HG03378 (cell line): Measurements from ENCODE around the gene SOX30.

ENCODE experiments used
- ATAC-seq: cut with Tn5 transposase; IDR thresholded peaks from one replicate; pipeline ENCODE4 v1.9.1; 2021; ENCODE audit warnings: mild to moderate bottlenecking, moderate library complexity; ENCODE audit not compliant: unreplicated experiment

The SOX30 gene

DNA sequence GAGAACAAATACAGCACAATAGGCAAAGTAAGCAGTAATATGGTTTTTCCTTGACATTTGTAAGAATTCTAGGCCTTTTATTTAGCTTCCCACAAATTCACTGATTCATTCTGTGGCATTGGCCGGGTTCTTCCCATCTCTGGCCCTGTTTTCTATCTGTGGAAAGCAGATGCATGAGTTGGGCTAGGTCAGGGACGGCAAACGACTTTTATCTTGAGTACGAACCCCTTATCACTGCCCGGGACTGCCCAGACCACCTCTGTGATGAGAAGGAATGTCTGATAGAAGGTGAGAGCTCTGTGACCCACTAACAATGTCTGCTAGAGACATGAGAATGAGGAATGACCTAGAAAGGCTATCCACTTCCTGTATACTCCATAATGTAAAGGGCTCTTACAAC, 41.2 kb downstream of the SOX30 start:
- ATAC-seq, result no peak

- no peak for ATAC-seq
Observed at GRCh38 chr5:157608972-157609565, 43.2 kb downstream of the SOX30 start.

- ATAC-seq, result peak; percentile 53
Observed at GRCh38 chr5:157607371-157608161, 44.7 kb downstream of the SOX30 start.

- no peak for ATAC-seq
Observed at GRCh38 chr5:157606046-157606445, 46.2 kb downstream of the SOX30 start.

GRCh38 chr5:157603333-157604190, 48.7 kb downstream of the SOX30 start:
- peak; percentile 39 for ATAC-seq

GRCh38 chr5:157602505-157602904, 49.7 kb downstream of the SOX30 start:
- peak; percentile 58 for ATAC-seq

- no peak for ATAC-seq
Observed at GRCh38 chr5:157600252-157600651, 52.0 kb downstream of the SOX30 start.

DNA sequence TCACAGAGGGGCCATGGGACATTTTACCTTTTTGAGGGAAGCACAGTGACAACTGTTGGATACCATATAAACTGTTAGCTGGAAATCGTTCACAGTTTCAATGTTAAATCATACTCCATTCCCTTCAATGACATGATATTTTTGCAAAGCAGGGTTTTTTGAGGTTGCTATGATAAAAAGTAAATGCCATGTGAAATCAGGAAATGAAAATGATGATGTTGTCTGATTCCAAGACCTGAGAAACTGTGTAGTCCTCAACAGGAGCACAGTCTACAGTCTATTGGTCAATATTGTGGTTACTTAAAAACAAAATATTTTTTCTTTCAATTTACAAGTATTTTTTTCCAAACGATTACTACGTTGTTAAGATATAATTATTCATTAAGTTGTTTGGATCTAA, 52.7 kb downstream of the SOX30 start:
- no peak for ATAC-seq

DNA sequence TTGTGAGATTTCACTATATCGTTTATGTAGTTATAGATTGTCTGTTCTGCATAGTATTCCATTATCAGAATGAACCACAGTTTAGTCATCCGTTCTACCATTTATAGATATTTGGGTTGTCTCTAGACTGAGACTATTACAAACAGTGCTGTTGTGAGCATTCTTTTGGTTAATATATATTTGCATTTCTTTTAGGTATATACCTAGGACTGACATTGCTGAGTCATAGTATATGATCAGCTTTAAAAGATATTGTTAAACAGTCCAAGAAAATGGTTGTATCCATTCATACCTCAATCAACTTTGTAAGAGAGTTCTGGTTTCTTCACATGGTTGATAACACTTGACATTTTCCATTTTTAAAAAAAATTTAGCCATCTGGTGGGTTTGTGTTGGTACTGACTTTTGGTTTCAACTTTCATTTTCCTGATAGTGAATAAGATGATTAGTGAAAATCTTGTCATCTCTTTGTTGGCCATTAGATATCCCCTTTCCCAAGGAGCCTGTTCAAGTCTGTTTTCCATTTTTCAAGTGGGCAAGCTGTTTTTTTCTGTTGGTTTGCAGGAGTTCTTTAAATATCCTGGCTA, 53.8 kb downstream of the SOX30 start:
- ATAC-seq, result peak; percentile 35

- ATAC-seq, result no peak
Observed at GRCh38 chr5:157597277-157597676, 55.0 kb downstream of the SOX30 start.

GRCh38 chr5:157596487-157596886, 55.8 kb downstream of the SOX30 start:
- ATAC-seq, result peak; percentile 86

DNA sequence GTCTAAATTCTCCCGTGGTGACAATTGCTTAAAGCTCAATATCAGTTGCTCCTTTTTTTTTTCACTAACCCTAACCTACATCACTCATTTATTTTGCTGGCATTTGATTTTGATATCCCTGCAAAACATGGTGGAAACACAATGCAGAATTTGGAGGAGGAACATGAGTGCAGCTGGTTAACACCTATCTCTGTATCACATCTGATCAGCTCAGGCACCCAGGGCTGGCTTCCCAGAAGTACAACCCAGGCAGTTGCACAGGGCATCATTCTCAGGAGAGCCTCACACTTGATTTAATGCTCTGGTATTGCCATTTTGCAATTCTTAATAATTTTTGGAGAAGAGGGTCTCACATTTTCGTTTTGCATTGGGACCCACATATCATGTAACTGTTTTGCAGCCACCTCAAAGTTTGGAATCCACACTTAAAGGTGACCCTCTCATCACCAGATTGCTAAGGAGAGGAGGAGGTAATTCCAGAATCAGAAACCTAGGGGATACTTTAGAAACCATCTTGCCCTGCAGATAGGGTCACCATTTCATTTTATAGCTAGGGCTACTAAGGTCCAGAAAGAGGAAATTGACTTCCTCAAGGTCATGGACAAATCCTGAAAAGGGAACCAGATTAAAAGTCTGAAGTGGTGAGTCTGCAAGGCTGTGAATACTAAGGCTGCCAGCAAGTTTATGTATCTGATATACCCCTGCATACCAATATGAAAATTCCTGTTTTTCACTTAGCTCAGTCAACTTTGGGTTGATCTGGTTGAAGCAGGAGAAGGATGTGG, 57.4 kb downstream of the SOX30 start:
- no peak for ATAC-seq

DNA sequence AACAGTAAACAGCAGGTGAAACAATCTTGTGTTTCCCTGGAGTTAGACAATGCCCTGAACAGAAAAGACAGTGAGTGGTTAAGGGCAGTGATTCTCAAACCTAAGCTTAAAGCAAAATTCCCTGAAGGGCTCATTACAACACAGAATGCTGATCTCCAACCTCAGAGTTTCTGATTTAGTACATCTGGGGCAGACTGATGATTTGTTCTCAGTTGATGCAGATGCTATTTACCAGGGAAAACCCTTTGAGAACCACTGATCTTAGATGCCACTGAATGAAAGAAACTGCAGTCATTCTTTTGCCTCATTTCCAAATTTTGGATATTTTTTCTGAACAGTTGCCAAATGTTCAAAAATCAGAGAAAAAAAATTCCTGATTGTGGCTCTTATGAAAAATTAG, 58.0 kb downstream of the SOX30 start:
- ATAC-seq, result no peak

- no peak for ATAC-seq
Observed at GRCh38 chr5:157593052-157593757, 59.0 kb downstream of the SOX30 start.

DNA sequence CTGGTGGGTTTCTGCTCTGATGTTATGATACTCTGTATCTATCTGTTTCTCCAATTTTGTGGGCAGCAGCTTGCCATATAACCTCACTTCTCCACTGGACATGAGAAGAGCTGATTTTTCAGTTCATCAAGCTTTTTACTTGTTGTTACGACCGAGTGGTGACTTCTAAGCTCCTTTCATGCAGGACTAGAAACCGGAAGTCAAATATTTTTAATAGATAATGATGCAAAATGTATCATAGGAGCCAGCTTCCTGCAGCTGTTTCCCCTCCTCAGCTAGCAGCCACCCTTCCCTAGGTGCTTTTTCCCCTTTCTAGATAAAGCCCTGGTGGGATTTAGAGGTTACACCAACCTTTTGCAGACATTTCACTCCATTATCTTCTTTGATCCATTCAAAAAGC, 59.6 kb downstream of the SOX30 start:
- ATAC-seq, result no peak

DNA sequence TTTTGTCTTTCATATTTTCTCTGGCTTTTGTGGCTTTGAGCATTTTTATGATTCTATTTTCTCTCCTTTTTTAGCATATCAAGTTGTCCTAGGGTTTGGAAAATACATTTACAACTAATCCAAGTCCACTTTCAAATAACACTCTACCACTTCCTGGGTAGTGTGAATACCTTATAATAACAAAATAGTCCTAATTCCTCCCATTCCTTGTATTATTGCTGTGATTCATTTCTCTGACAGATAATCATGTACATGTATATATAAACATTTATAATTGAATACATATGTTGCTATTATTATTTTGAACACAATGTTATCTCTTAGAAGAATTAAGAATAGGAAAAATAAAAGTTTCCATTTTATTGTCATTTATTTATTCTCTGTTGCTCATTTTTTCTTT, 61.8 kb downstream of the SOX30 start:
- ATAC-seq, result no peak

DNA sequence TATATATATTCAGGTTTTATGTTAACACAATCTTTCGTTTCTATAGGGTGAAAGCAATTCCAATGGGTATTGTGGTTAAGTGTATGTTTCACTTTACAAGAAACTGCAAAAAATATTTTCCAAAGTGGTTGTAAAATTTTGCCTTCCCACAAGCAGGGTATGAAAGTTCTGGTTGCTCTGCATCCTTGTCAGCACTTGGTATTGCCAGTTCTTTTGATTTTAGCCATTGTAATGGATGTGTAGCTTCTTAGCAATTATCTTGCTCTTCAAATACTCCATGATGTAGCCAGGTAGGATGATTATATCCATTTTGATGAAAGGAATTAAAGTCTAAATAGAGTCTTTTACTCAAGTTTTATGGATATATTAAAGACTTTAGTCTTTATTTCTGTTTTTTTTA, 67.6 kb downstream of the SOX30 start:
- ATAC-seq, result no peak

DNA sequence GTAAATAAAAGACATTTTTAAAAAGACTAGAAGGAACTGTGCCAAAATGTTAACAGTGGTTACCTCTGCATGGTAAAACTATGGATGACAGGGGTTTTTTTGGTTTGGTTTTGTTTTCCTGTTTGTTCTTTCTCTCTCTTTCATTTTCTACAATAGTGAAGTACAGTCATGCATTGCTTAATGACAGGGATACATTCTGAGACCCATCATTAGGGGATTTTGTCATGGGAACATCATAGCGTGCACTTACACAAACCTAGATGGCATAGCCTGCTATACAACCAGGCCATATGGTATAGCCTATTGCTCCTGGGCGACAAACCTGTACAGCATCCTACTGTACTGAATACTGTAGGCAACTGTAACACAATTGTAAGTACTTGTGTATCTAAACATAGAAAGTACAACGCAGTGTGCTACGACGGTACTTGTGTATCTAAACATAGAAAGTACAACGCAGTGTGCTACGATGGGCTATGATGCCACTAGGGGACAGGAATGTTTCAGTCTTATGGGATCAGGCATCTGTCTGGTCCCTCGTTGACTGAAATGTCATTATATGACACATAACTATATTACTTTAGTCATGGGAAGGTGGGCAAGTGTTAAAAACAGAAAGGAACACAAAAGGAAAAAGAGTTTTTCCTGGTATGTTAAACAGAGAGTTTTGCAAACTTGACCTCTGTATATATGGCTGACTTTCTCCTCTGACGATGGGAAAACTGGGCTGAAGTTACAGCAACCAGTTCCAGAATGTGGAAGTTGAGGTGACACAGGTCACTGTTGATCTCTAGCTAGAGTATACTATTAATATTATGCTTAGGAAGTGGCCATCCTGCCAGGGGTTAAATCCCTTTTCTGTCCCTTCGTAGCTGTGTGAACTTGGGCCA, 69.3 kb downstream of the SOX30 start:
- ATAC-seq, result peak; percentile 56

DNA sequence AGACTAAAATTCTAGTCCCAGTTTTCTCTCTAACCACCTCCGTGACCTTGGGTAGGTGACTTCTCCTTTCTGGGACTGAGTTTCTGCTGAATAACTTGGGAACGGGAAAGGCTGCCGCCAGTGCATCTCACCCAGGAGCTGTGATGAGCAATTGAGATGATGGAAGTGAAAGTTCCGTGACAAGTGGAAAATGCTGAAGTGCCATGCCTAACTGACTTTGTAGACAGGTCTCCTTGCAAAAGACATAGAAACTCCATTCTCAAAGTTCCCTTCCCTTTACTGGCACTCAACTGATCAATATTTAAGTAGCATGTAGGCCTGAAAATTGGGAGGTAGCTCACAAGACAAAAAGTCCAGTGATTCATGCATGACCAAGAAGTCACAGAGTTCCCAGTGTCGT, 70.3 kb downstream of the SOX30 start:
- ATAC-seq, result no peak
